A549 (cell line): ENCODE measurements around the gene ENOPH1. TPM values are rescaled to one million over a fixed set of nuclear protein-coding genes. Genes with fewer than 3 reads are reported as not detected.

Experiments
- ATAC-seq, 2 experiments: fragments of 200-7000 bp in 1 of 2; fragments of >200 bp in 1 of 2; cut with Nextera tagmentation in 1 of 2; cut with Tn5 transposase in 1 of 2; 3 replicates each; pipeline versions ENCODE4 v1.8.0 to v1.9.1; 2018 to 2020; ENCODE audit warnings: mild to moderate bottlenecking in 1 of 2, moderate library complexity in 1 of 2
- CTCF ChIA-PET: fragments of 300-600 bp; sonication (Branson Sonifier 250); formaldehyde crosslinking; extraction: SDS; loops from one replicate; lab custom pipeline; 2021; ENCODE audit warnings: antibody characterized with exemption, inconsistent platforms; lab: Yijun Ruan, JAX
- POLR2A ChIA-PET: fragments of 350-600 bp; formaldehyde crosslinking; extraction: SDS; loops from one replicate; lab custom pipeline; 2021; ENCODE audit warnings: antibody characterized with exemption, inconsistent platforms; lab: Yijun Ruan, JAX
- DNase-seq, 2 experiments: peaks; one replicate each; pipeline versions ENCODE4 v3.0.0 to v3.0.0-alpha.2; 2011 to 2016; ENCODE audit warnings: low read depth in 1 of 2, low spot score in 1 of 2
- FAIRE-seq: peaks from 2 replicates; lab custom pipeline; 2011; peaks lifted over from hg19 to GRCh38; lab: Jason Lieb, UNC
- H3K27ac ChIP-seq, 2 experiments: fragments of >200 bp; sonication (Bioruptor Twin); formaldehyde crosslinking; 3 replicates each; pipeline ENCODE4 v1.5.1; 2016 to 2017
- H3K4me1 ChIP-seq: fragments of >200 bp; sonication (Bioruptor Twin); formaldehyde crosslinking; 3 replicates; pipeline ENCODE4 v1.6.1; 2016
- H3K4me2 ChIP-seq: fragments of >200 bp; sonication (Bioruptor Twin); formaldehyde crosslinking; 3 replicates; pipeline ENCODE4 v1.6.1; 2016
- H3K4me3 ChIP-seq: fragments of >200 bp; sonication (Bioruptor Twin); formaldehyde crosslinking; 3 replicates; pipeline ENCODE4 v1.5.1; 2016
- H3K9me3 ChIP-seq: fragments of >200 bp; sonication (Bioruptor Twin); formaldehyde crosslinking; 3 replicates; pipeline ENCODE4 v1.6.1; 2016
- BHLHE40 ChIP-seq: IDR thresholded peaks from 2 replicates; pipeline ENCODE4 v1.6.1; 2012; ENCODE audit warnings: low read depth, low read length, inconsistent platforms
- CBX2 ChIP-seq: fragments of 200-600 bp; sonication (generic); IDR thresholded peaks from 2 replicates; pipeline ENCODE4 v1.6.1; 2016; ENCODE audit warnings: low read depth, mild to moderate bottlenecking, borderline replicate concordance
- CEBPB ChIP-seq, 2 experiments: fragments of >200 bp in 1 of 2; sonication (Bioruptor Twin) in 1 of 2; formaldehyde crosslinking in 1 of 2; IDR thresholded peaks; 2 replicates each; pipeline ENCODE4 v1.6.1; 2012 to 2016
- CHD2 ChIP-seq: fragments of 150-350 bp; IDR thresholded peaks from 2 replicates; pipeline ENCODE4 v1.6.1; 2014; ENCODE audit warnings: low read length; ENCODE audit not compliant: partially characterized antibody
- EHMT2 ChIP-seq: fragments of 200-600 bp; sonication (generic); IDR thresholded peaks from 2 replicates; pipeline ENCODE4 v1.6.1; 2016; ENCODE audit warnings: antibody characterized with exemption, low read depth, mild to moderate bottlenecking, moderate library complexity
- HDAC2 ChIP-seq: fragments of 200-600 bp; sonication (generic); IDR thresholded peaks from 2 replicates; pipeline ENCODE4 v1.6.1; 2016
- HES2 ChIP-seq: fragments of >200 bp; sonication (Bioruptor Twin); formaldehyde crosslinking; IDR thresholded peaks from 2 replicates; pipeline ENCODE4 v1.6.1; 2016
- HEYL ChIP-seq: fragments of 250-450 bp; sonication (Bioruptor Pico); IDR thresholded peaks from 2 replicates; pipeline ENCODE4 v1.8.0; 2021; ENCODE audit warnings: mild to moderate bottlenecking, moderate library complexity
- HMGXB4 ChIP-seq: fragments of 250-450 bp; sonication (Bioruptor Pico); IDR thresholded peaks from 2 replicates; pipeline ENCODE4 v1.5.0; 2021; ENCODE audit warnings: mild to moderate bottlenecking, moderate library complexity, borderline replicate concordance
- HOXA7 ChIP-seq: fragments of 250-450 bp; sonication (Bioruptor Pico); IDR thresholded peaks from 2 replicates; pipeline ENCODE4 v1.5.0; 2020; ENCODE audit warnings: mild to moderate bottlenecking, moderate library complexity
- HOXB13 ChIP-seq: fragments of 250-450 bp; sonication (Bioruptor Pico); IDR thresholded peaks from 2 replicates; pipeline ENCODE4 v1.5.0; 2020; ENCODE audit warnings: low read depth, mild to moderate bottlenecking, moderate library complexity
- HOXB5 ChIP-seq: fragments of 250-450 bp; sonication (Bioruptor Pico); IDR thresholded peaks from 2 replicates; pipeline ENCODE4 v1.5.0; 2020; ENCODE audit warnings: mild to moderate bottlenecking, moderate library complexity
- JUNB ChIP-seq: fragments of >200 bp; sonication (Bioruptor Twin); formaldehyde crosslinking; IDR thresholded peaks from 2 replicates; pipeline ENCODE4 v1.6.1; 2016
- KDM1A ChIP-seq: fragments of 200-600 bp; sonication (generic); IDR thresholded peaks from 2 replicates; pipeline ENCODE4 v1.6.1; 2016; ENCODE audit warnings: low read depth, mild to moderate bottlenecking
- MAFK ChIP-seq: fragments of 450-650 bp; IDR thresholded peaks from 2 replicates; pipeline ENCODE4 v1.6.1; 2014; ENCODE audit not compliant: partially characterized antibody
- NFE2L2 ChIP-seq: fragments of 150-350 bp; conservative IDR thresholded peaks from 2 replicates; pipeline ENCODE4 v1.6.1; 2014; ENCODE audit warnings: low read length
- POLR2A ChIP-seq: IDR thresholded peaks from 2 replicates; pipeline ENCODE4 v1.6.1; 2012; ENCODE audit warnings: mild to moderate bottlenecking, low read length
- RAD21 ChIP-seq, 2 experiments: fragments of >200 bp in 1 of 2; sonication (Bioruptor Twin) in 1 of 2; formaldehyde crosslinking in 1 of 2; IDR thresholded peaks in 1 of 2; conservative IDR thresholded peaks in 1 of 2; 2 replicates in 1 of 2; 3 replicates in 1 of 2; pipeline ENCODE4 v1.6.1; 2012 to 2018; ENCODE audit warnings: inconsistent platforms in 1 of 2
- RCOR1 ChIP-seq: fragments of 150-350 bp; IDR thresholded peaks from 2 replicates; pipeline ENCODE4 v1.6.1; 2014; ENCODE audit warnings: antibody characterized with exemption, low read length, low read depth
- RFX5 ChIP-seq: fragments of 450-650 bp; IDR thresholded peaks from 2 replicates; pipeline ENCODE4 v1.7.1; 2014; ENCODE audit warnings: antibody characterized with exemption, mild to moderate bottlenecking, moderate library complexity
- SMC3 ChIP-seq: fragments of >200 bp; sonication (Bioruptor Twin); formaldehyde crosslinking; IDR thresholded peaks from 3 replicates; pipeline ENCODE4 v1.6.1; 2018; ENCODE audit warnings: inconsistent platforms
- SREBF2 ChIP-seq: fragments of 450-650 bp; IDR thresholded peaks from 2 replicates; pipeline ENCODE4 v1.6.1; 2014; ENCODE audit warnings: mild to moderate bottlenecking, moderate library complexity
- TFCP2L1 ChIP-seq: fragments of 250-450 bp; sonication (Bioruptor Pico); IDR thresholded peaks from 2 replicates; pipeline ENCODE4 v1.5.0; 2021; ENCODE audit warnings: mild to moderate bottlenecking
- ZFP36 ChIP-seq: fragments of 450-650 bp; IDR thresholded peaks from 2 replicates; pipeline ENCODE4 v1.6.1; 2014; ENCODE audit warnings: borderline replicate concordance; ENCODE audit not compliant: partially characterized antibody
- ZSCAN20 ChIP-seq: fragments of 250-450 bp; sonication (Bioruptor Pico); IDR thresholded peaks from 2 replicates; pipeline ENCODE4 v1.8.0; 2022; ENCODE audit warnings: mild to moderate bottlenecking, moderate library complexity
- WGBS: methylation state at CpG from one replicate; pipeline ENCODE4 v1.1.6; 2017; ENCODE audit errors: missing lambda C conversion rate; 5-methylcytosine and 5-hydroxymethylcytosine counted together
- polyA plus RNA-seq, 4 experiments: library from polyadenylated mRNA; depleted of rRNA in 3 of 4; stranded (reverse); fragments of >200 nt; fragmentation: RNase III in 1 of 4; extraction: RNeasy Plus Mini Kit Qiagen cat#74134 plus additional on column Dnase treatment in 1 of 4; gene quantifications; 2 replicates in 3 of 4; 3 replicates in 1 of 4; pipeline ENCODE4 v1.2.3, GENCODE V29; 2011 to 2017
- TF ChIP-seq, protein P1 (sequence below): IDR thresholded peaks from 2 replicates; pipeline ENCODE4 v1.6.1; 2012

The ENOPH1 gene
- polyA plus RNA-seq, 2 of the 4 experiments (the other 2 are of a cell fraction), result 22.3 to 43.5 TPM

- CTCF ChIA-PET, result interaction anchor here (0.9 kb wide), 1 partner anchor 11 kb away, joined by 3 read pairs; no protein-coding TSS in a partner anchor
- Histone ChIP-seq H3K4me3 (no peak overlapping the region), H3K4me1 (no peaks in the 10 kb centered on the region), H3K4me2 (no peak overlapping the region), H3K9me3 (no peaks in the 10 kb centered on the region), H3K27ac (no peak overlapping the region)
- ATAC-seq (no peak), FAIRE-seq (no peak), DNase-seq (no peak)
- 87% methylated on average over 7 of the region's 7 CpGs for WGBS
- POLR2A ChIA-PET, result no interaction called here
- TF ChIP-seq SMC3 (no peak), CBX2 (no peak), MAFK (no peak), RAD21 (conservative IDR thresholded peaks at IDR 0.05 in 1 of 2, IDR thresholded peaks at IDR 0.05 in 1 of 2) (no peak), TFCP2L1 (CRISPR knock-in tag) (no peak), EHMT2 (no peak), HES2 (no peak), HDAC2 (no peak), RCOR1 (no peak), ZFP36 (no peak), HMGXB4 (CRISPR knock-in tag) (no peak), KDM1A (no peak)
Observed at GRCh38 chr4:82452026-82452425, 21.6 kb downstream of the ENOPH1 start.

GRCh38 chr4:82457266-82457665 is 26.9 kb downstream of the ENOPH1 start:
- Histone ChIP-seq H3K27ac (no peak overlapping the region), H3K4me3 (no peak overlapping the region), H3K4me1 (no peaks in the 10 kb centered on the region), H3K4me2 (no peak overlapping the region), H3K9me3 (no peaks in the 10 kb centered on the region)
- FAIRE-seq, result no peak
- ATAC-seq, result no peak
- DNase-seq, result no peak
- 90% methylated on average over 7 of the region's 7 CpGs for WGBS
- TF ChIP-seq HOXB13 (CRISPR knock-in tag) (no peak), JUNB (no peak), HOXA7 (CRISPR knock-in tag) (no peak), ZFP36 (no peak), HDAC2 (no peak), ZSCAN20 (CRISPR knock-in tag) (no peak), HOXB5 (CRISPR knock-in tag) (no peak), POLR2A (no peak), MAFK (no peak), CEBPB (IDR thresholded peaks at IDR 0.05) (no peak), RFX5 (no peak)
- CTCF ChIA-PET, result interaction anchor here (1.6 kb wide), 1 partner anchor 282 kb away, joined by 4 read pairs; no protein-coding TSS in a partner anchor
- POLR2A ChIA-PET, result no interaction called here

- ATAC-seq (no peak), DNase-seq (no peak), FAIRE-seq (no peak)
- Histone ChIP-seq H3K4me1 (no peaks in the 10 kb centered on the region), H3K9me3 (no peaks in the 10 kb centered on the region), H3K4me2 (no peak overlapping the region), H3K27ac (no peak overlapping the region), H3K4me3 (no peak overlapping the region)
- TF ChIP-seq BHLHE40, result no peak
- TF ChIP-seq HEYL (CRISPR knock-in tag), result no peak
- no peak for TF ChIP-seq KDM1A
- TF ChIP-seq NFE2L2, result no peak
- TF ChIP-seq, protein P1, sequence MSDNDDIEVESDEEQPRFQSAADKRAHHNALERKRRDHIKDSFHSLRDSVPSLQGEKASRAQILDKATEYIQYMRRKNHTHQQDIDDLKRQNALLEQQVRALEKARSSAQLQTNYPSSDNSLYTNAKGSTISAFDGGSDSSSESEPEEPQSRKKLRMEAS, result no peak
- no peak for TF ChIP-seq CHD2
- no peak for TF ChIP-seq SREBF2
- ChIA-PET CTCF (interaction anchor here (2.7 kb wide), 1 partner anchor 281 kb away, joined by 15 read pairs; no protein-coding TSS in a partner anchor), POLR2A (no interaction called here)
- WGBS, result 93% methylated on average over 2 of the region's 2 CpGs
Observed at GRCh38 chr4:82458729-82459128, 28.3 kb downstream of the ENOPH1 start.
